Measurements from ENCODE around the gene LAPTM5.

LAPTM5 gene

GRCh38 chr1:30721341-30721793 is 36.2 kb downstream of the LAPTM5 start:
- H3K27ac ChIP-seq = no peak overlapping the region
- peaks cover 0 to 45% (median 11%) of the 10 kb centered on the region in 11 experiments; a peak in 13 of 22 replicates for H4K20me1 ChIP-seq
- H3K4me1 ChIP-seq = peaks cover 57 to 86% (median 75%) of the 10 kb centered on the region in 10 experiments
- no peaks in the 10 kb centered on the region for H3K27me3 ChIP-seq
- H3K4me3 ChIP-seq = no peak overlapping the region
- peak overlapping the region in 9 of 11 experiments; percentile 5 to 100 (median 63); a peak in 17 of 22 replicates for H3K4me2 ChIP-seq
- H3K36me3 ChIP-seq = peaks cover 0 to 15% (median 0%) of the 10 kb centered on the region in 11 experiments; a peak in 2 of 22 replicates
- H3K9me3 ChIP-seq (replicated peaks in 1 of 11) = no peaks in the 10 kb centered on the region
- peak overlapping the region in 2 of 11 experiments; percentile 38 to 50; a peak in 2 of 22 replicates for H3K9ac ChIP-seq
- no peak for TF ChIP-seq Cebpa-rat (IDR thresholded peaks at IDR 0.05)

DNA sequence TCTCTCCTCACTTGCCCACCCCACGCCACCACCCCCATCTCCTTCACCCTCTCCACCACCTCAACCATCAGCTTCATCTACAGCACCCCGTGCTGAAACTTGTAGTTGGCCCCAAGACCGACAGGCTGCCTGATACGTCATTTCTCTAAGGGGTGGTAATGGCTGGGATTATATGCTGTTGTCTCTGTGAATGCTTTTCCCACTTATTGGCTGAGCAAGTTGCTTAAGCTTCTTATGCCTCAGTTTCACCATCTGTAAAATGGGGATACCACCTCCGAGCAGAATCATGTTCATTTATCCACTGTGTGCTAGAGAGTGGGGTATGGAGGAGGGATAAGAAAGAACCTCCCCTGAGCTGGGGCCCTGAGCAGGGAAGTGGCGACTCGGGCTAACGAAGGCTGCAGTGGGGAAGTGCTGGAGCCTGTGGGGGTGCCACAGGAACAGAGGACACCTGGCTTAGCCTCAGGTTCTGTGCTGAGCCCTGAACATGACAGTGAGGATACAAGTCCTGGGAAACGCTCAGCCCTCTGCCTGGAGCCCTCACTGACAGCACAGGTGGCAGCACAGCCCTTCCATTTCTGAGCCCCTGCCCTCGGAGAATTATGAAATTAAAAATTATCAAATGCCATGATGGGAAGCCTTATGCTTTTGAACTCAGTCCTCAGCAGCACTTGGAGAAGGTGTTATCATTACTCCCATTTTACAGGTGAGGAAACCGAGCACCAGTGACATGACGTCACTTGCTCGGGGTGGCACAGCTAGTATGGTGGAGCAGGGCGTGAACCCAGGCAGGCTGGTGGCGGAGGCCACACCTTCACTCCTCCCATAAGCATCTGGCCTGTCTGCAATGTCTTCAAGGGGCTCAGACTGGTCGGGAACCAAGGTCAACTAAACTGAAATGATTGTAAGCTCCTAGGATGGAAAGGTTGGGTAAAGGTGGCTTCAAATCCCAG is 37.0 kb downstream of the LAPTM5 start:
- no peak overlapping the region for H3K4me3 ChIP-seq
- peak overlapping the region in 2 of 11 experiments; percentile 7 to 80; a peak in 3 of 22 replicates for H3K9ac ChIP-seq
- H3K4me1 ChIP-seq = peaks cover 54 to 82% (median 66%) of the 10 kb centered on the region in 10 experiments
- no peak overlapping the region for H3K27ac ChIP-seq
- peaks cover 0 to 9% (median 0%) of the 10 kb centered on the region in 11 experiments; a peak in 2 of 22 replicates for H3K36me3 ChIP-seq
- peak overlapping the region; percentile 91 to 100 (median 98); a peak in 20 of 22 replicates for H3K4me2 ChIP-seq
- no peaks in the 10 kb centered on the region for H3K27me3 ChIP-seq
- no peak for TF ChIP-seq Cebpa-rat (IDR thresholded peaks at IDR 0.05)
- H3K9me3 ChIP-seq (replicated peaks in 1 of 11) = peaks cover 0 to 7% (median 4%) of the 10 kb centered on the region in 11 experiments; a peak in 9 of 22 replicates
- peaks cover 0 to 45% (median 11%) of the 10 kb centered on the region in 11 experiments; a peak in 13 of 22 replicates for H4K20me1 ChIP-seq

DNA sequence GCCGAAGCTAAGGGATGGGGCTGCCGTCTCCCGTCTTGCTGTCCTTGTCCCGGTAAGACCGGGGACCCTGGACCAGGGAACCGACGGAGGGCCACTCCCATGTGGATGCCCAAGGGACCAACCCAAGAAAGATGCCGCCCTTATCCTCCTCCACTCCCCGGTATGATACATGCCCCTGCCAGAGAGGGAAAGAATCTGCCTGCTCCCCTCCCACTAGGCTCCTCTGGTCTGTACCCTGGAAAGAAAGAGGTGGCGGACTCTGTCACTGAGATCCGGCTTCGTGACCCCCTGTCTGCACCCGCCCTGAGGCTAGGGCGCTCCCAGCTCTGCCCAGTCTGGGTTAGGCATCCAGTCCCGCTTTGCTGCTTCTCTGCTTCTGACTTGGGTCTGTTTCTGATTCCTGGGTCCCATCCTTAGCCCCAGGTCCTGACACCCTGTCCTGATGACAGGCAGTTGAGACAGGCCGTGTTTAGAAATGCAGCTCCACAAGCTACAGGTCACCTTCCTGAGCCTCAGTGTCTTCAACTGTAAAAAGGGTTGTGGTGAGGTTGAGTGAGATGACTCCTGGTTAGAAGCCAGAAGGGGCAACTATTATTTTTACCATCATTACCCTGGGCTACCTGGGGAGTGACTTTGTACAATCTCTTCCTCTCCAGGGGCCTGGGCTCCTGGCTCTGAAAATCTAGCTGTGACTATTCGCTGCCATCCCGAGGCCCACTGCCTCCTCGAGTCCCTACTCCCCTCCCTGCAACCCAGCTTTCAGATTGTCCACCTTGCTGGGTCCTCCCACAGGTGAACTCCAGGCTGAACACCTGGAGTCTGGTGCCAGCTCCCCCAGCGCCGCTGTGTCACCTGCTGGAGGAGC is 37.9 kb downstream of the LAPTM5 start:
- peak overlapping the region; percentile 91 to 100 (median 98) for H3K4me2 ChIP-seq
- H3K9ac ChIP-seq = peak overlapping the region; percentile 75 to 85 (median 81); a peak in 21 of 22 replicates
- H3K27me3 ChIP-seq = no peaks in the 10 kb centered on the region
- H3K9me3 ChIP-seq (replicated peaks in 1 of 11) = peaks cover 0 to 12% (median 10%) of the 10 kb centered on the region in 11 experiments; a peak in 9 of 22 replicates
- peaks cover 0 to 45% (median 11%) of the 10 kb centered on the region in 11 experiments; a peak in 13 of 22 replicates for H4K20me1 ChIP-seq
- peak overlapping the region; percentile 48 to 81 (median 72) for H3K4me3 ChIP-seq
- H3K4me1 ChIP-seq = peaks cover 54 to 76% (median 62%) of the 10 kb centered on the region in 10 experiments
- H3K36me3 ChIP-seq = 0 out of 22 replicates have a peak, but pooled peaks cover 0 to 3% (median 0%) of the 10 kb centered on the region in 11 experiments
- H3K27ac ChIP-seq = peak overlapping the region in 7 of 11 experiments; percentile 26 to 88 (median 84); a peak in 9 of 22 replicates
- TF ChIP-seq Cebpa-rat (IDR thresholded peaks at IDR 0.05) = no peak

- Histone ChIP-seq H4K20me1 (peaks cover 0 to 42% (median 11%) of the 10 kb centered on the region in 11 experiments; a peak in 13 of 22 replicates), H3K4me1 (peaks cover 51 to 69% (median 60%) of the 10 kb centered on the region in 10 experiments), H3K4me2 (peak overlapping the region; percentile 91 to 100 (median 98)), H3K27ac (peak overlapping the region; percentile 73 to 88 (median 84)), H3K9ac (peak overlapping the region; percentile 75 to 85 (median 81)), H3K4me3 (peak overlapping the region; percentile 48 to 81 (median 72)), H3K9me3 (replicated peaks in 1 of 11) (peaks cover 0 to 12% (median 10%) of the 10 kb centered on the region in 11 experiments; a peak in 9 of 22 replicates), H3K27me3 (no peaks in the 10 kb centered on the region), H3K36me3 (no peaks in the 10 kb centered on the region)
- TF ChIP-seq Cebpa-rat (IDR thresholded peaks at IDR 0.05) = no peak
These were observed 38.8 kb downstream of the LAPTM5 start for GRCh38 chr1:30718636-30719405.

DNA sequence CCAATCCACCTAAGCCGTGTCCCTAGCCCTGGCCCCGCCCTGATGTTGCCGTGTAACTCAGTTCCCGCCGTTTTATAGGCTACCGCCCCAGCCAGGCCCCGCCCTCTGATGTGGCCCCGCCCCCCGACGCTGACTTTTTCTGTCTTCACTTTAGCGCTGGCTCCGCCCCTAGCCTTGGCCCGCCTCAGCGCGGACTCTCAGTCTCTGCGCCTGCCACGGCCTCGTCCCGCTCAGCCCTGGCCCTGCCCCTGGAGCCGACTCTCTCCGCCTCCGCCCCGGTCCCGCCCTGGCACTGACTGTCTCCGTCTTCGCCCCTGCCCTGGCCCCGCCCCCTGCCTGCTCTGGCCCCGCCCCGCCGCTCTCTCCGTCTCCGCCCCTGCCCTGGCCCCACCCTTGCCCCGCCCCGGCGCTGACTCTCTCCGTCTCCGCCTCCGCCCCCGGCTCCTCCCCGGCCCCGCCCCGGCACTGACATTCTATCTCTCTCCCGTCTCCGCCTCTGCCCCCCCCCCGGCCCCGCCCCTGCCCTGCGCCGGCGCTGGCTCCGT is 39.4 kb downstream of the LAPTM5 start:
- no peaks in the 10 kb centered on the region for H3K27me3 ChIP-seq
- peak overlapping the region in 10 of 11 experiments; percentile 65 to 79 (median 74); a peak in 16 of 22 replicates for H3K9ac ChIP-seq
- H3K36me3 ChIP-seq = no peaks in the 10 kb centered on the region
- peak overlapping the region in 9 of 11 experiments; percentile 66 to 79 (median 72); a peak in 15 of 22 replicates for H3K27ac ChIP-seq
- H3K4me3 ChIP-seq = peak overlapping the region; percentile 54 to 74 (median 64)
- peaks cover 0 to 12% (median 10%) of the 10 kb centered on the region in 11 experiments; a peak in 9 of 22 replicates for H3K9me3 ChIP-seq (replicated peaks in 1 of 11)
- peak overlapping the region in 10 of 11 experiments; percentile 69 to 85 (median 80); a peak in 17 of 22 replicates for H3K4me2 ChIP-seq
- peaks cover 44 to 62% (median 53%) of the 10 kb centered on the region in 10 experiments for H3K4me1 ChIP-seq
- H4K20me1 ChIP-seq = peaks cover 0 to 35% (median 7%) of the 10 kb centered on the region in 11 experiments; a peak in 13 of 22 replicates
- TF ChIP-seq Cebpa-rat (IDR thresholded peaks at IDR 0.05) = no peak

- Histone ChIP-seq H3K27ac (no peak overlapping the region), H3K4me1 (peaks cover 31 to 47% (median 38%) of the 10 kb centered on the region in 10 experiments), H3K4me2 (peak overlapping the region; percentile 69 to 85 (median 80); a peak in 21 of 22 replicates), H3K4me3 (peak overlapping the region in 1 of 10 experiments; percentile 61; a peak in 1 of 20 replicates), H3K9ac (peak overlapping the region in 6 of 11 experiments; percentile 1 to 74 (median 70); a peak in 3 of 22 replicates), H3K36me3 (no peaks in the 10 kb centered on the region), H4K20me1 (peaks cover 0 to 21% (median 0%) of the 10 kb centered on the region in 11 experiments; a peak in 8 of 22 replicates), H3K27me3 (no peaks in the 10 kb centered on the region), H3K9me3 (replicated peaks in 1 of 11) (peaks cover 0 to 12% (median 10%) of the 10 kb centered on the region in 11 experiments; a peak in 9 of 22 replicates)
- TF ChIP-seq Cebpa-rat (IDR thresholded peaks at IDR 0.05) = no peak
These were observed 40.9 kb downstream of the LAPTM5 start for GRCh38 chr1:30716646-30717045.

- H3K4me3 ChIP-seq = no peak overlapping the region
- no peak overlapping the region for H3K9ac ChIP-seq
- no peaks in the 10 kb centered on the region for H3K27me3 ChIP-seq
- H3K9me3 ChIP-seq (replicated peaks in 1 of 11) = peaks cover 0 to 12% (median 10%) of the 10 kb centered on the region in 11 experiments; a peak in 9 of 22 replicates
- H3K4me2 ChIP-seq = no peak overlapping the region
- H3K36me3 ChIP-seq = no peaks in the 10 kb centered on the region
- peaks cover 24 to 39% (median 31%) of the 10 kb centered on the region in 10 experiments for H3K4me1 ChIP-seq
- H4K20me1 ChIP-seq = peaks cover 0 to 19% (median 0%) of the 10 kb centered on the region in 11 experiments; a peak in 5 of 22 replicates
- no peak overlapping the region for H3K27ac ChIP-seq
- no peak for TF ChIP-seq Cebpa-rat (IDR thresholded peaks at IDR 0.05)
These were observed 41.7 kb downstream of the LAPTM5 start for GRCh38 chr1:30715886-30716285.
